ENCODE results near the gene SPAG16.

GRCh38 chr2:213885485-213885884 is 601.2 kb downstream of the SPAG16 start:
- TF ChIP-seq CTCF (conservative IDR thresholded peaks at IDR 0.05; ENCODE audit: low read depth, low read length) (no peak), EZH2phosphoT487 (IDR thresholded peaks at IDR 0.05; ENCODE audit: borderline replicate concordance, low read length) (no peak), EZH2 (IDR thresholded peaks at IDR 0.05; ENCODE audit: low read length, unreplicated experiment) (no peak)
